GM19324 (cell line): Measurements from ENCODE around the gene COL23A1.

ENCODE experiments used
- ATAC-seq: cut with Tn5 transposase; IDR thresholded peaks from one replicate; pipeline ENCODE4 v1.9.1; 2021; ENCODE audit warnings: mild to moderate bottlenecking, moderate library complexity; ENCODE audit not compliant: unreplicated experiment, low FRiP score

COL23A1 gene

GRCh38 chr5:178335302-178336030 lies 254.7 kb downstream of the COL23A1 start:
- no peak for ATAC-seq

DNA sequence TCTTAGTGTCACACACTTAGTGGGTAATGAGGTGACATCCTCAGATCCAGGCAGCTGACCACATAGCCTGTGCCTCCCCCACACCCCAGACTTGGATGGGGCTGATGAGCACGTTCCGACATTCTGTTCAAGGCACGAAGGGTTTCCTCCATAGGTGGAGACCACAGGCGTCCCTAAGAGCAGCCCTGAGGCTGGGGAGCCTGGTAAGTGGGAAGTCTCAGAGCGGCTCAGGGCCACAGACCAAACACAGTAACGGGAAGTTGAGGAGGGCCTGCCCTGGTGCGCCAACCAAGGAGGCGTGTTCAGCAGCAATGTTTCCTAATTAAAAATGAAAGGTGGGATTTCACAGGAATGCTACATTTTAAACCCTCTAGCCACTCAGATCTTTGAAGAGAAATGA lies 255.3 kb downstream of the COL23A1 start:
- ATAC-seq = no peak

GRCh38 chr5:178333821-178334481 lies 256.2 kb downstream of the COL23A1 start:
- no peak for ATAC-seq

- ATAC-seq = no peak
These were observed 258.0 kb downstream of the COL23A1 start for GRCh38 chr5:178332210-178332641.

- ATAC-seq = no peak
These were observed 258.6 kb downstream of the COL23A1 start for GRCh38 chr5:178331491-178331996.

- no peak for ATAC-seq
These were observed 259.3 kb downstream of the COL23A1 start for GRCh38 chr5:178330791-178331404.

- ATAC-seq = no peak
These were observed 261.1 kb downstream of the COL23A1 start for GRCh38 chr5:178328826-178329730.

DNA sequence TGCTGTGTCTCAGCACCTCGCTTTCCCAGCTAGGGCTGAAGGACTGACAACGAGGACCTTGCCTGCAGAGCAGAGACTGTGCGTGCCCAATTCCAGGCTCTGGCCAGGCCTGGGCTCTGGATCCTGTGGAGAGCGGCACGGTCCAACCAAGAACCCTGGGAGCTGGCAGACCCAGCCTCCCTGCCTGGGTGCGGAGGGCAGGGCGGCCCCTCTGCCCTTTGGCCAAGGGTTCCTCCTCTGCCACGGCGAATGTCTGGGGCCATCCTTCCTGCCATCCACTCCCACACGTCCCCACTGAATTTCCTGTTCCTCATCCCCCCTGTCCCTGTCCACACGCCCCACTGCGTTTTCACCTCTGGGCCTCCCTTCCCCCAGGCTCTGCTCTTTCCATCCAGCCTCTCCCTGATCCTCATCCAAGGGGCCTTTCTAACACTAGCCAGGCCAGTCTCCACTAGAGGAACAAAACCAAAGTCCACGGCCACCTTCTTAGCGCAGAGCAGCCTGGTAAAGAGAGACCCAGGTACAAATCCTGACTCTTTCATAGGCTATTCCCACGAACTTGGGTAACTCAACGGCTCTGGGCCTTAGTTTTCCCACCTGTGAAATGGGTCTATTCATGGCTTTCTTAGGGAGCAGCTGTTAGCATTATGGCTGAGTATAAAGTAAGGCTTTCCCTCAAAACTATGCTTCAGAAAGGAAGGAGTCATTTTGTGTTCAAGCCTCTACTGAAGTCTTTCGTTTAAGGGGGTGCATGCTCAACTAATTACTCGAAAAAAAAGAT lies 262.1 kb downstream of the COL23A1 start:
- no peak for ATAC-seq

DNA sequence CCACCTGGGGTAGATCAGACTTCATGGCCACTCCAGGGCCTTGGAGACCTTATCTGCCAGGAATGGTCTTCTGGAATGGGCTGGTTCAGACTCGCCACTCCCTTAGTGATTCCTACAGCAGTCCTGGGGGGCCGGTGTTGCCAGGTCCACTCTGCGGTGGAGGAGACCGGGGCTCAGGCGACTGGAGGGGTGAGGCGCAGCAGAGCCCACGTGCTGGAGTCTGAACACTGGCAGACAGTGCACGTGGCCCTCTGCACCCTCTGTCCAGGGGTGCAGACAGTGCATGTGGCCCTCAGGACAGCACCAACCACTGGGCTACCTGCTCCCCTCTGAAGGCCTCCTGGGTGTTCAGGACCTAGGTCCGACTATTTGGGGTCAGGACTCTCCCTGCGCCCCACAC lies 262.7 kb downstream of the COL23A1 start:
- no peak for ATAC-seq

DNA sequence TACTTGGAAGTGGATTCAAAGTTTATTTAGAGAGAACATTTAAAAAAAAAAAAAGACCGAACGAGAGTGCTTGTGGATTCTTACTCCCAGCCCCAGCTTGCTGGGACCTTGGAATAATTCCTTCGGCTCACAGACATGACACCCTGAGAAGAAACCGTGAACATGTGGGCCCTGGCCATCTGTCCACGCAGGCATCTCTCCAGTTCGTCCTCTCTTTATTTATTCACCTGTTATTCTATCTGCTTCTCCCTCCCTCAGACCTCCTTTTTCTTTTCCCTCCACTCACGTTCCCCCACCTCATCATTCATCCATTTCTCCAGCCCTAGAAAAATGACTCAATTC lies 263.8 kb downstream of the COL23A1 start:
- no peak for ATAC-seq

DNA sequence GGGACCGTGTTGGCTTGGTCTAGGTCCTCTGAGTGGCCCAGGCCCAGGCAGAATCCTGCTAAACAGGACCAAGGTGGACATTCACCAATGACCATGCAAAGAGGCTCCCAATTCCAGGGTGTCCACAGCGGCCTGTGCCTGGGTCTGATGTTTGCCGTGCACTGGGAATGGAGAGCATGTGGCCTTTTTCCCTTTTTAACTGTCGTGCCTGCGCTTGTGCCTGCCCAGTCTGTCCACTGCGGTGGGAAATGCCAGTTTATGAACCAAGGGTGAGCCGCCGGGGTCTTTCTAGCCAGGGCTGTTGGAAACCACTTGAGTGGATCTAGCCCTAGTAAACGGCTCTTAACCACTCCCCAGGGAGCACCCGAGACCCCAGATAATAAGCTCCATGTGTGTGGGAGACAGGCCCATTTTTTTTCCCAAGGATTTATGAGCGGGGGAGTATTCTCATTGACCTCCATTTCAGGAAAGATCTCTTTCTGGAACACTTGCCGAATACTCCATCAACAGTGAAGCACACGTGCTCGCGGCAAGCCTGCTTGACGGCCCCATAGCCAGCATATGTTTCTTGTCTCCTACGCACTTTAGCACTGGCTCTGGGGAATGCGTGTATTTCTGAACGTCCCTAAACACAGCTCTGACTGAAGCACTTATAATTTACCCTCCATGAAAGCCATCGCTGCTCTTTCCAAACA lies 264.4 kb downstream of the COL23A1 start:
- ATAC-seq = no peak

- no peak for ATAC-seq
These were observed 264.9 kb downstream of the COL23A1 start for GRCh38 chr5:178325311-178325678.

GRCh38 chr5:178324481-178325310 lies 265.5 kb downstream of the COL23A1 start:
- peak; percentile 85 for ATAC-seq

- ATAC-seq = peak; percentile 61
These were observed 266.2 kb downstream of the COL23A1 start for GRCh38 chr5:178323961-178324360.

DNA sequence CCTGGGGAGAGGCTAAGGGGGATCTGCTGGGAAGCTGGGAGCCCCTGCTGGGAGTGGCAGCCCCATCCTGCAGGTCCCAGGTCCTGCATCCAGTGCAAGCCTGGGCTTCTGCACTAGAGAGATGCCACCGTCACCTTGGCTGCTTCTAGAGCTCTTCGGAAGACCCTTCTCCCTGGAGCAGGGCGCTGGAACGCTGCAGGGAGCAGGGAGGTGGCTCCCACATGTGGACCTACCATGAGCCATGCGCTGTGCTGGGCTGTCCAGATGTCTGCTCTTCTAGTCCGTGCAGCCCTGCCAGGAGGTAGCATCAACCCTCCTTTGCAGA lies 266.7 kb downstream of the COL23A1 start:
- ATAC-seq = peak; percentile 26

DNA sequence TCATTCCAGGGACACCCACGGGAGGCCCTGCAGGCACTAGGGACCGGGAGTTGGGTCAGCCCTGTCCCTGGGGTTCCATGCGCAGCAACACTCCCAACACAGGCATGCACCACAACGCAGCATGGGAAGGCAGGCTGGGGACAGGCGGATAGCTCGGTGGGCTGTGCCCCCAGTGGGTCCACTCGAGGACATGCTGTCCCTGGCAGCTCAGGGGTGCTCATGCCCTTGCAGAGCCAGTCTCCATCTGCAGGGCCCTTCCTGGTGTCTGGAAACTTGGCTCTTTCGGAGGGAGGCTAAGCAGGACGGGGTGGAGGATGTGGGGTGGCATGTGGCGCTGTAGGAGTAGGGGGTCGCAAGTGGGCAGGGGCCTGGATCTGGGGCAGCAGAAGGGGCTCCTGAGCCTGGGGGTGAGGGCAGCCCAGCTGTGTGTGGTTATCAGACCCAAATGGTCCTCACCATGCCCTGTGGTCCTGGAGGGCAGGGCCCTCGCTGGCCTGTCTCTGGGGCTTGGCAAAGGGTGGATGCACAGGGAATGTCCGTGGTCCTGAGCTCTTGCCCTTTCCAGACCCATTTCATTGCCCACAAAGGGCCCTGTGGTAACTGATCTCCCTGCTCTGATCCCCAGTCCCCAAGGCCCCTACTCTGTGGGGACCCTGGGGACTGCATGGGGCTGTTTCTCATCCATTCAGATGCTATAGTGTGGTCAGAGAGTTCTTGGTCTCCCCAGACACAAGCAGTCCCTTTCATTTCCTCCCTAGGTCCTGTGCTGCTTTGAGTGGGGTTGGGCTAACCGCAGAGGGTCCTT lies 267.3 kb downstream of the COL23A1 start:
- ATAC-seq = peak; percentile 19

GRCh38 chr5:178320281-178320855 lies 269.8 kb downstream of the COL23A1 start:
- ATAC-seq = no peak
